ENCODE measurements around the gene PTPRH. TPM values are rescaled to one million over a fixed set of nuclear protein-coding genes. Genes with fewer than 3 reads are reported as not detected.

The PTPRH gene
- total RNA-seq, 4 donors from 2014 or later = 0.22 to 1.3 (median 0.52) TPM

DNA sequence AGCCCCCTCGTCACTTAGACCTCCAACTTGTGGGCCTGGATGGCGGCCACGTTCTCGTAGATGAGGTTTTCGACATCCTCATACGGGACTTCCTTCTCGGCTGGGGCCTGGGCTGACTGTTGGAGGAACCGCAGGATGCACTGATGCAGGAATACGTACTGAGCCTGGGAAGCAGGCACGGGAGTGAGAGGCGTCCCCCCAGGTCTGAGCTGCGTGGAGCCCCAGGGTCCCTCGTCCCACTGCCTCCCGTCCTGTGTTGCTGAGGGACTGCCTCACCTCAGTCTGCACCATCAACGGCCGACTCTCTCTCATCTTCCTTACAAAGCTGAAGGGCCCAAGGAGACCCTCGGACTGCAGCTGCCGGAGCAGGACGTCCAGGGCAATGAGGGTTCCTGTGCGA, 27.6 kb downstream of the PTPRH start:
- 72 to 77% methylated on average over 19 to 20 of the region's 20 CpGs for WGBS, 2 donors
- TF ChIP-seq POLR2A (IDR thresholded peaks at IDR 0.05) = no peak
- TF ChIP-seq, protein P1, sequence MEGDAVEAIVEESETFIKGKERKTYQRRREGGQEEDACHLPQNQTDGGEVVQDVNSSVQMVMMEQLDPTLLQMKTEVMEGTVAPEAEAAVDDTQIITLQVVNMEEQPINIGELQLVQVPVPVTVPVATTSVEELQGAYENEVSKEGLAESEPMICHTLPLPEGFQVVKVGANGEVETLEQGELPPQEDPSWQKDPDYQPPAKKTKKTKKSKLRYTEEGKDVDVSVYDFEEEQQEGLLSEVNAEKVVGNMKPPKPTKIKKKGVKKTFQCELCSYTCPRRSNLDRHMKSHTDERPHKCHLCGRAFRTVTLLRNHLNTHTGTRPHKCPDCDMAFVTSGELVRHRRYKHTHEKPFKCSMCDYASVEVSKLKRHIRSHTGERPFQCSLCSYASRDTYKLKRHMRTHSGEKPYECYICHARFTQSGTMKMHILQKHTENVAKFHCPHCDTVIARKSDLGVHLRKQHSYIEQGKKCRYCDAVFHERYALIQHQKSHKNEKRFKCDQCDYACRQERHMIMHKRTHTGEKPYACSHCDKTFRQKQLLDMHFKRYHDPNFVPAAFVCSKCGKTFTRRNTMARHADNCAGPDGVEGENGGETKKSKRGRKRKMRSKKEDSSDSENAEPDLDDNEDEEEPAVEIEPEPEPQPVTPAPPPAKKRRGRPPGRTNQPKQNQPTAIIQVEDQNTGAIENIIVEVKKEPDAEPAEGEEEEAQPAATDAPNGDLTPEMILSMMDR (IDR thresholded peaks at IDR 0.05) = no peak
- DNase-seq (ENCODE audit: low spot score in 2 of 2) = no peak
- intact Hi-C loops (cut with DNase I; ENCODE audit: low total_unique reads) = no loop called here
- H3K4me3 ChIP-seq (ENCODE audit: low read depth, poor library complexity, severe bottlenecking) = no peak overlapping the region

DNA sequence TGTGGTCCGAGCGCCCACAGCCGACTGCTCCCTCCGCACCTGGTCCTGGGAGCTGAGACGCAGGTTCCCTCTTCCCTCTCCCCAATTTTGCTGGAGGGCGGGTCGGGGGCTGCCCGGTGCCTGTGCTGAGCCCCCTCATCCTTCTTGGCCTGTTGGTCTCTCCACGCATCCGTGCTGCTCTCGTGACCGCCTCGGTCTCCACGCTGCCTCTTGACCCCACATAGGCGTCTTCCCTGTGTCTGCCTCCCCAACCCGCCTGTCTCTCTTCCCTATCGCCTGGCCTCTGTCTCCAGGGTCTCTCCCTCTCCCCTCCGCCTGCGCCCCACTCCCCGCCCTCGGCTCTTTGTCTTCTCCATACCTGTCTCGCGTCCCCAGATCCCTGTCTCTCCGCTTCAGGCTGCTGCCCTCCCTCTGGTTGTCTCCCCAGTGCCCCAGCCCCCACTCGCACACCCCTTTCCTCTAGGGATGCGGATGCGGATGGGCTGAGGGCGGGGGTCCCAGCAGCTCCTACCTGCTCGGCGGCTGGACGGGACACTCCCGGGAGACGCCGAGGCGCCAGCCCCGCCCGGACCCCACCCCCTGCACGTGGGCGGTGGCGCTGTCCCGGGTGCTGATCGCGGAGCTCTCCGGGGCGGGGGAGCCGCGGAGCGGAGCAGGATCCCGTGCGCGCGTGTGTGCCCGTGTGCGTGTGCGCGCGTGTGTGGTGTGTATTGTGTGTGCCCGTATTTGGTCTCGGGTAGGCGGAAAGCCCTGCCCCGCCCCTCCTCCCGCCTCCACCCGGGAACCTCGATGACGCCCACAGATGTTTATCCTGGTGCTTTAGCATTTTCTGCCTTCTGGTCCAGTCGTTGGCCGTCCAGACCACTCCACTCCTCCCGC, 29.5 kb downstream of the PTPRH start, which contains the start of gene SYT5:
Gene SYT5, minus strand, starts transcription at position 684 of the 879 bp plus-strand sequence. CDS start 1,248 bp downstream, outside the sequence.
- no peak within 1 kb of the TSS for H3K4me3 ChIP-seq (ENCODE audit: low read depth, poor library complexity, severe bottlenecking)
- WGBS, 2 donors = 1 to 3% methylated on average over 54 to 63 of the region's 68 CpGs
- intact Hi-C loops (cut with DNase I; ENCODE audit: low total_unique reads) = no loop called here
- DNase-seq (ENCODE audit: low spot score in 2 of 2) = no peak
- TF ChIP-seq, protein P1 (IDR thresholded peaks at IDR 0.05) = no peak
- TF ChIP-seq POLR2A (IDR thresholded peaks at IDR 0.05) = no peak

DNA sequence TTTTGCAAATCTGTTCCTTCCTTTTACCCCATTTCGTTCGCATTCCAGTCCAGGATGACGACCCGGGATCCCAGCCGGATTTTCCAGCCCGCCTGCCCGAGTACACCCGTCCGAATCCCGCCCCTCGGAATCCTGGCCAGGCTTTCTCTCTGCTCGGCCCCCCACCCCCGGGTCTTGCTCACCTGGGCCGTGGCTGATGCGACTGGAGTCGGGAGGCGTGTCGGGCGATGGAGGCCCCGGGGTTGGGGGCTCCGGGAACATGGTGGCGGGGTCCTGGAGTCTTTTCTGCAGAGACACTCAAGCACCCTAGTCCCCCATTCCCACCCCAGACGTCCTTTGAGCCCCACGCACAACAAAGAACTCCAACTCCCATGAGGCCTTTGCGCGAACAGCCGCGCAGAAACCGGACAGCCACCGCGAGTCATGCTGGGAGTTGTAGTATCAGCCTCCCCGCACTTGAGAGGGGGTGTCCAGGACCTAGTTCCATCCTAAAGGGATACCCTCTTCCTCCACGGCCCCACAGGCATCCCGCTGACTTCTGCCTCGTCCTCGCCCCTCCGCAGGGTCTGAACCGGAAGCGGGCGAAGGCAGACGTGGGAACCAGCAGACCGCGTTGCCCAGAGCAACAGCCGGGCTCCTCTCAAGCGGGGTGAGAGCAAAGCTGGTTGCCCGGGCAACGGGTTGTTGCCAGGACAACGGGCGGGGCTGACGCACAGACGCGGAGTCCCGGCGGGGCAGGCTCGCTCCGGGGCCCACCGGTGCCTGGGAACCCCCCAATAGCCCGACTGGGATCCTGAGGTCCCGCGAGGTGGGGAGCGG, 30.3 kb downstream of the PTPRH start:
- no peak for DNase-seq (ENCODE audit: low spot score in 2 of 2)
- TF ChIP-seq POLR2A (IDR thresholded peaks at IDR 0.05) = no peak
- TF ChIP-seq, protein P1 (IDR thresholded peaks at IDR 0.05) = no peak
- H3K4me3 ChIP-seq (ENCODE audit: low read depth, poor library complexity, severe bottlenecking) = no peak overlapping the region
- intact Hi-C loops (cut with DNase I; ENCODE audit: low total_unique reads) = no loop called here
- 4 to 9% methylated on average over 41 to 59 of the region's 61 CpGs for WGBS, 2 donors

DNA sequence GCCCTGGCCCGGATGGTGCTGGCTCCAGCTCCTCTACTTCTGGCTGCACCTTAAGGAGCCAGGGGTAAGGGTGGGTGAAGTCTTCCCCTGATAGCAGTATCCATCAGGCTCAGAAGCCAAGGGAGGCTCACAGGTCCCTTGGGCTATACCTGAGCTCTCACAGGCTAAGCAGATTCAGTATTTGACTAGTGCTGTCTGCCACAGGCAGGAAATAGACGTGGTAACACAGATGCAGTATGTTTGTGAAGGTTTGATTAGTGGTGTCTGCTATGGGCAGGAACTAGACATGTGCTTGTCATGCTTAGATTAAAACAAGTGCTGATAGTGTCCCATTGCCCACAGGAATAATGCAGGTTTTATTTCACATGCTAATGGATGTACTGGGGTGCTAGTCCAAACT, 33.2 kb downstream of the PTPRH start:
- no peak overlapping the region for H3K4me3 ChIP-seq (ENCODE audit: low read depth, poor library complexity, severe bottlenecking)
- WGBS, 2 donors = 23 to 38% methylated on average over 2 of the region's 2 CpGs
- TF ChIP-seq, protein P1 (IDR thresholded peaks at IDR 0.05) = no peak
- TF ChIP-seq POLR2A (IDR thresholded peaks at IDR 0.05) = no peak
- intact Hi-C loops (cut with DNase I; ENCODE audit: low total_unique reads) = no loop called here
- no peak for DNase-seq (ENCODE audit: low spot score in 2 of 2)

DNA sequence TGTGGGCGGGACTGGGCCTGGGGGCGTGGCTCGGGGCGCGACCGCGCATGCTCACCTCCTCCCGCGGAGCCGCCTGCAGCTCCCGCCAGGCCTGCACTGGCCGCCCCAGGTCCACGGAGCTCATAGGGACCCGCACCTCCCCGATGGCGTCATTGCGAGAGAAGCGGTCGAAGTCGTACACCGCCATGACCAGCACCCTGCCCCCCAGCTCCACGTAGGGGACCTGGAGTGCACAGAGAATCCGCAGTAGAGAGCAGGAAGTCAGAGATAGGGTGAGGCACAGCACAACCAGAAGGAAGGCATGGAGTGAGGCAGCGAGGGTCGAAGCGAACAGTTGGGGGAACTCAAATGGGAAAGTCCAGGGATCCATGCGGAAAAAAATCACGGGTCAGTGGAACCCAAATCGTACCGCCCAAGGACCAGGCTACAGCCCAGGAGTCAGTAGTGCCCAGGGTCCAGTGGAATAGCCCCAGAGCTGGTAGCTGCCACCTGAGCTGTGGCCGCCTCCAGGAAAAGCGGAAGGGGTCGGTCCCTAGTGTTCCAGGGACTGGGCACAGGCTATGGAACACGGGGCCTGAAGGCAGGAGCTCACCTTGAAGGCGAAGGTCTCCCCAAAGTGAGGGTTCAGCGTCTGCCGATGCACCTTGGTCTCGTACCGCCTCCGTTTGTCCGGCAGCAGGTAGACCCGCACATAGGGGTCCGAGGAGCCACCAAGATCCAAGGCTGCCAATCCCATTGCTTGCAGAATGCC, 34.0 kb downstream of the PTPRH start:
- no peak for DNase-seq (ENCODE audit: low spot score in 2 of 2)
- TF ChIP-seq, protein P1 (IDR thresholded peaks at IDR 0.05) = no peak
- TF ChIP-seq POLR2A (IDR thresholded peaks at IDR 0.05) = no peak
- no peak overlapping the region for H3K4me3 ChIP-seq (ENCODE audit: low read depth, poor library complexity, severe bottlenecking)
- intact Hi-C loops (cut with DNase I; ENCODE audit: low total_unique reads) = no loop called here
- 59 to 65% methylated on average over 31 to 35 of the region's 43 CpGs for WGBS, 2 donors

Data from lower leg skin (tissue), 4 donors.